ENCODE data around the gene NCOA6.

NCOA6 gene

GRCh38 chr20:34794006-34794585 is 31.4 kb downstream of the NCOA6 start:
- H3K27ac ChIP-seq (ENCODE audit: low read depth, low read length): no peak overlapping the region
- H3K36me3 ChIP-seq (ENCODE audit: control insufficient read depth, low read length): peaks cover 12% of the 10 kb centered on the region
- TF ChIP-seq CTCF (IDR thresholded peaks at IDR 0.05; ENCODE audit: low read depth, low read length, poor library complexity, severe bottlenecking) (no peak), EZH2phosphoT487 (IDR thresholded peaks at IDR 0.05; ENCODE audit: borderline replicate concordance, low read length) (no peak)
- H3K9me3 ChIP-seq (ENCODE audit: control insufficient read depth, insufficient read depth, low read length): no peaks in the 10 kb centered on the region
- peaks cover 12% of the 10 kb centered on the region for H3K4me1 ChIP-seq (ENCODE audit: control insufficient read depth, low read length)
- no peaks in the 10 kb centered on the region for H3F3A ChIP-seq (ENCODE audit: control insufficient read depth, insufficient read depth)
- no peak overlapping the region for H3K4me3 ChIP-seq (ENCODE audit: low read length)
- H3K9me2 ChIP-seq (replicated peaks; ENCODE audit: control insufficient read depth, low read length): no peaks in the 10 kb centered on the region
- H3K4me2 ChIP-seq (ENCODE audit: low read length): no peak overlapping the region
- H4K20me1 ChIP-seq (ENCODE audit: control insufficient read depth, insufficient read depth, low read depth, low read length): no peaks in the 10 kb centered on the region; the same call in 1 of the 2 replicates
- peaks cover 48% of the 10 kb centered on the region for H3K79me2 ChIP-seq (ENCODE audit: control insufficient read depth, low read length)
- no peaks in the 10 kb centered on the region for H3K27me3 ChIP-seq (ENCODE audit: control insufficient read depth, low read length)

GRCh38 chr20:34792687-34793363 is 32.6 kb downstream of the NCOA6 start:
- Histone ChIP-seq H3K9me2 (replicated peaks; ENCODE audit: control insufficient read depth, low read length) (no peaks in the 10 kb centered on the region), H3K27ac (ENCODE audit: low read depth, low read length) (no peak overlapping the region), H4K20me1 (ENCODE audit: control insufficient read depth, insufficient read depth, low read depth, low read length) (no peaks in the 10 kb centered on the region; the same call in 1 of the 2 replicates), H3K4me2 (ENCODE audit: low read length) (no peak overlapping the region), H3K9me3 (ENCODE audit: control insufficient read depth, insufficient read depth, low read length) (no peaks in the 10 kb centered on the region), H3K27me3 (ENCODE audit: control insufficient read depth, low read length) (no peaks in the 10 kb centered on the region), H3K36me3 (ENCODE audit: control insufficient read depth, low read length) (peaks cover 15% of the 10 kb centered on the region), H3K4me3 (ENCODE audit: low read length) (no peak overlapping the region), H3F3A (ENCODE audit: control insufficient read depth, insufficient read depth) (no peaks in the 10 kb centered on the region), H3K4me1 (ENCODE audit: control insufficient read depth, low read length) (peaks cover 12% of the 10 kb centered on the region), H3K79me2 (ENCODE audit: control insufficient read depth, low read length) (peaks cover 35% of the 10 kb centered on the region)
- TF ChIP-seq EZH2phosphoT487 (IDR thresholded peaks at IDR 0.05; ENCODE audit: borderline replicate concordance, low read length) (no peak), CTCF (IDR thresholded peaks at IDR 0.05; ENCODE audit: low read depth, low read length, poor library complexity, severe bottlenecking) (no peak)

- H3K4me1 ChIP-seq (ENCODE audit: control insufficient read depth, low read length): peaks cover 12% of the 10 kb centered on the region
- TF ChIP-seq EZH2phosphoT487 (IDR thresholded peaks at IDR 0.05; ENCODE audit: borderline replicate concordance, low read length): no peak
- TF ChIP-seq CTCF (IDR thresholded peaks at IDR 0.05; ENCODE audit: low read depth, low read length, poor library complexity, severe bottlenecking): no peak
- H3K4me3 ChIP-seq (ENCODE audit: low read length): no peak overlapping the region
- no peak overlapping the region; the same call in 1 of the 2 replicates for H3K4me2 ChIP-seq (ENCODE audit: low read length)
- H3K27ac ChIP-seq (ENCODE audit: low read depth, low read length): no peak overlapping the region
- no peaks in the 10 kb centered on the region; the same call in 1 of the 2 replicates for H4K20me1 ChIP-seq (ENCODE audit: control insufficient read depth, insufficient read depth, low read depth, low read length)
- no peaks in the 10 kb centered on the region for H3K27me3 ChIP-seq (ENCODE audit: control insufficient read depth, low read length)
- H3F3A ChIP-seq (ENCODE audit: control insufficient read depth, insufficient read depth): no peaks in the 10 kb centered on the region
- H3K36me3 ChIP-seq (ENCODE audit: control insufficient read depth, low read length): peaks cover 15% of the 10 kb centered on the region
- H3K9me3 ChIP-seq (ENCODE audit: control insufficient read depth, insufficient read depth, low read length): no peaks in the 10 kb centered on the region
- peaks cover 26% of the 10 kb centered on the region for H3K79me2 ChIP-seq (ENCODE audit: control insufficient read depth, low read length)
- no peaks in the 10 kb centered on the region for H3K9me2 ChIP-seq (replicated peaks; ENCODE audit: control insufficient read depth, low read length)
Measured at GRCh38 chr20:34791289-34792020, 34.0 kb downstream of the NCOA6 start.

All from DOHH2 (cell line).